Right cardiac atrium (tissue), 5 donors: ENCODE results near the gene SH3BP1. TPM values are rescaled to one million over a fixed set of nuclear protein-coding genes. Genes with fewer than 3 reads are reported as not detected.
"Not testable (repeated sequence)": the region's sequence is repeated elsewhere in the genome, so short reads cannot be mapped to it uniquely, and the experiment has no call there.

Source experiments
- ATAC-seq, 2 donors: fragments of 200-7000 bp; cut with Tn5 transposase; one replicate each; pipeline versions ENCODE4 v1.8.0 to v1.9.1; 2020; ENCODE audit warnings: moderate library complexity in 2 of 2, mild to moderate bottlenecking in 1 of 2
- DNase-seq, 3 donors: peaks; one replicate each; pipeline ENCODE4 v3.0.0-alpha.2; 2020
- H3K27ac ChIP-seq: one replicate; pipeline ENCODE4 v1.5.1; 2013; ENCODE audit warnings: mild to moderate bottlenecking, low read length, control low read depth, moderate library complexity
- H3K27me3 ChIP-seq: one replicate; pipeline ENCODE4 v1.6.1; 2013; ENCODE audit not compliant: control insufficient read depth, insufficient read depth
- H3K4me1 ChIP-seq: one replicate; pipeline ENCODE4 v1.6.1; 2013; ENCODE audit warnings: low read length; ENCODE audit not compliant: control insufficient read depth, insufficient read depth
- H3K4me3 ChIP-seq: one replicate; pipeline ENCODE4 v1.5.1; 2013; ENCODE audit warnings: low read length, control low read depth
- H3K9me3 ChIP-seq: one replicate; pipeline ENCODE4 v1.6.1; 2013; ENCODE audit warnings: low read length; ENCODE audit not compliant: control insufficient read depth
- WGBS: extraction: QIAGEN DNeasy Blood & Tissue Kit; methylation state at CpG from one replicate; pipeline ENCODE4 v1.1.7; 2013; 5-methylcytosine and 5-hydroxymethylcytosine counted together
- intact Hi-C, 4 donors: fragments of 100-400 bp; cut with DNase I; formaldehyde crosslinking; loops; one replicate each; pipeline versions ENCODE4 v1.11.0 to v1.14.0; 2022 to 2023
- long read RNA-seq, 4 donors: library from polyadenylated mRNA; unstranded; transcript quantifications; one replicate each; pipeline ENCODE4 v2.0.0, GENCODE V29; 2020 to 2021
- polyA plus RNA-seq: library from polyadenylated mRNA; stranded (reverse); fragments of 200-250 nt; gene quantifications from one replicate; pipeline ENCODE4 v1.2.3, GENCODE V29; 2013
- total RNA-seq, 4 donors: library from RNA; stranded (reverse); fragmentation: NEBNext Ultra II Directional; extraction: Animal tissue kit (Norgen Biotek cat#: 25700); gene quantifications; one replicate each; pipeline ENCODE4 v1.2.1, GENCODE V29; 2021
- donor health status: healthy with polysubstance abuse.
- donor health status: DM: no; HTN: yes; CAD: no.
- donor health status: DM: no; HTN: no; CAD: no.
- donor health status: DM: no; HTN: yes; CAD: no; lungs with severe emphysema.
- donor health status: DM: yes; HTN: yes; CAD: no.

SH3BP1 gene, protein sequence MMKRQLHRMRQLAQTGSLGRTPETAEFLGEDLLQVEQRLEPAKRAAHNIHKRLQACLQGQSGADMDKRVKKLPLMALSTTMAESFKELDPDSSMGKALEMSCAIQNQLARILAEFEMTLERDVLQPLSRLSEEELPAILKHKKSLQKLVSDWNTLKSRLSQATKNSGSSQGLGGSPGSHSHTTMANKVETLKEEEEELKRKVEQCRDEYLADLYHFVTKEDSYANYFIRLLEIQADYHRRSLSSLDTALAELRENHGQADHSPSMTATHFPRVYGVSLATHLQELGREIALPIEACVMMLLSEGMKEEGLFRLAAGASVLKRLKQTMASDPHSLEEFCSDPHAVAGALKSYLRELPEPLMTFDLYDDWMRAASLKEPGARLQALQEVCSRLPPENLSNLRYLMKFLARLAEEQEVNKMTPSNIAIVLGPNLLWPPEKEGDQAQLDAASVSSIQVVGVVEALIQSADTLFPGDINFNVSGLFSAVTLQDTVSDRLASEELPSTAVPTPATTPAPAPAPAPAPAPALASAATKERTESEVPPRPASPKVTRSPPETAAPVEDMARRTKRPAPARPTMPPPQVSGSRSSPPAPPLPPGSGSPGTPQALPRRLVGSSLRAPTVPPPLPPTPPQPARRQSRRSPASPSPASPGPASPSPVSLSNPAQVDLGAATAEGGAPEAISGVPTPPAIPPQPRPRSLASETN
- 1 to 10 TPM; 1.9 to 4.8 (median 3.1) TPM for total RNA-seq
- 1.4 TPM for polyA plus RNA-seq
- long read RNA-seq, donor 1, partial matches to known transcripts = 0 of 5 reads
- long read RNA-seq, donor 1, other reads (novel, unspliced or antisense) = 4 of 5 reads
- long read RNA-seq, donor 2, partial matches to known transcripts = 0 of 1 reads
- long read RNA-seq, donor 2, other reads (novel, unspliced or antisense) = 1 of 1 reads
- long read RNA-seq, donor 3, partial matches to known transcripts = 0 of 2 reads
- long read RNA-seq, donor 3, other reads (novel, unspliced or antisense) = 2 of 2 reads
- long read RNA-seq, donor 4 = 0 reads

DNA sequence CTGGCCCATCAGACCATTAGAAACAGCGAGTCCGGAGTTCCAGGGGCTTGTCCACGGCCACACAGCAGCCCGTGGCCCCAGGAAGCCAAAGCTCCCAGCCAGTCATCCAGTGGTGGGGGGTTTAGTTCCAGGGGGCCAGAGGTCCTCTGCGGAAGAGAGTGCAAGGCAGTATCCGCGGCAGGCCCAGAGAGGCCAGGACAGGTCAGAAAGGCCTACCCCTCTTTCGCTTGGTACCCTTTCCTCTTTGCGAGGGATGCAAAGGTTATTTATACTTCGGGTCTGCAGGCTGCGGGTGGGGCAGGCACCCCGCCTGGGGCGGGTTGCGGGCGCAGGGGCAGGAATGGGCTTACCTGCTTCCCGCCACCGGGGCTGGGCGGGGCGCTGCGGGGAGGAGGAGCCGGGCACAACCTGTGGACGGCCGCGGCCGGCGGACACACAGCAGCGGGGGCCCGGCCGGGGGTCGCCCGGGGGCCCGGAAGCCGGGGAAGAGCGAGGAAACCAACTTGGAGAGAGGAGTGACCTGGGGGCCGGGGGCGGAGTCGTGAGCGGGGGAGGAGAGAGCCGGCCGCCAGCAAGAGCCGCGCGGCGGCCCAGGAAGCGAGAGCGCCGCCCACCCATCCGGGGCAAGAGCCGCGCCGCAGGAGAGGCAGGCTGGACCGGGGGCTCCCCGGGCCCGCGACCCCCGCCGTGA, at the start of gene SH3BP1:
Gene SH3BP1, plus strand, starts transcription at position 600 of the 691 bp plus-strand sequence. CDS start 119 bp downstream, outside the sequence.
- no peaks in the 10 kb centered on the region for H3K27me3 ChIP-seq
- H3K4me3 ChIP-seq = peak within 1 kb of the TSS; percentile 63
- peak; percentile 17 to 19 for ATAC-seq
- intact Hi-C loops = no loop called here
- DNase-seq = peak; percentile 58 to 89 (median 88)
- H3K9me3 ChIP-seq = no peaks in the 10 kb centered on the region
- 7% methylated on average over 57 of the region's 57 CpGs for WGBS
- H3K4me1 ChIP-seq = peaks cover 7% of the 10 kb centered on the region
- no peak within 1 kb of the TSS for H3K27ac ChIP-seq

DNA sequence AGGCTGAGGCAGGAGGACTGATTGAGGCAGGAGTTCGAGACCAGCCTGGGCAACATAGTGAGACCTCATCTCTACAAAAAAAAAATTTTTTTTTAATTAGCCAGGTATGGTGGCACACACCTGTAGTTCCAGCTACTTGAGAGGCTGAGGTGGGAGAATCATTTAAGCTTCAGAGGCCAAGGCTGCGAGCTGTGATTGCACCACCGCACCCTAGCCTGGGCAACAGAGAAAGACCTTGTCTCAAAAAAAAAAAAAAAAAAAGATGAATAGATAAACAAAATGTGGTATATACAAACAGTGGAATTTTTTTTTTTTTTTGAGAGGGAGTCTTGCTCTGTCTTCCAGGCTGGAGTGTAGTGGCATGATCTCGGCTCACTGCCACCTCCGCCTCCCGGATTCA, 48.4 kb upstream of the SH3BP1 start:
- DNase-seq, ATAC-seq, H3K27ac ChIP-seq, H3K4me3 ChIP-seq, H3K4me1 ChIP-seq, H3K27me3 ChIP-seq, H3K9me3 ChIP-seq: not testable (repeated sequence)
- WGBS = 96% methylated on average over 6 of the region's 6 CpGs
- intact Hi-C loops = loop anchor here in 2 of 4 donors (5.0 to 10.0 kb wide), 2 partner anchors 46 to 54 kb away; no protein-coding TSS in a partner anchor

DNA sequence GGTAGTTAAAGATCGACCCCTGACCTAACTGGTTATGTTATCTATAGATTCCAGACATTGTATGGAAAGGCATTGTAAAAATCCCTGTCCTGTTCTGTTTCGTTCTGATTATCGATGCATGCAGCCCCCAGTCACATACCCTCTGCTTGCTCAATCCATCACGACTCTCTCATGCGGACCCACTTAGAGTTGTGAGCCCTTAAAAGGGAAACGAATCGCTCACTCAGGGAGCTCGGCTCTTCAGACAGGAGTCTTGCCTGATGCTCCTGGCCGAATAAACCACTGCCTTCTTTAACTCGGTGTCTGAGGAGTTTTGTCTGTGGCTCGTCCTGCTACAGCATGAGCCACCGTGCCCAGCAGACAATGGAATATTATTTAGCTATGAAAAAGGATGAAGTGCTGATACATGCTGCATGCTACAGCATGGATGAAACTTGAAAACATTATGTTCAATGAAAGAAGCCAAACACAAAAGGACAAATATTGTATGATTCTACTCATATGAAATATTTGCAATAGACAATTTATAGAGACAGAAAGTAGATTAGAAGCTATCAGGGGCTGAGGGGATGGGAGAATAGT, 47.6 kb upstream of the SH3BP1 start:
- H3K4me3 ChIP-seq = no peak overlapping the region
- no peaks in the 10 kb centered on the region for H3K9me3 ChIP-seq
- H3K27ac ChIP-seq = no peak overlapping the region
- WGBS = 82% methylated on average over 12 of the region's 12 CpGs
- ATAC-seq = no peak
- no peaks in the 10 kb centered on the region for H3K27me3 ChIP-seq
- intact Hi-C loops = loop anchor here in 3 of 4 donors (2.0 to 10.0 kb wide), 3 partner anchors 47 to 55 kb away; no protein-coding TSS in a partner anchor
- no peak for DNase-seq
- H3K4me1 ChIP-seq = no peaks in the 10 kb centered on the region

DNA sequence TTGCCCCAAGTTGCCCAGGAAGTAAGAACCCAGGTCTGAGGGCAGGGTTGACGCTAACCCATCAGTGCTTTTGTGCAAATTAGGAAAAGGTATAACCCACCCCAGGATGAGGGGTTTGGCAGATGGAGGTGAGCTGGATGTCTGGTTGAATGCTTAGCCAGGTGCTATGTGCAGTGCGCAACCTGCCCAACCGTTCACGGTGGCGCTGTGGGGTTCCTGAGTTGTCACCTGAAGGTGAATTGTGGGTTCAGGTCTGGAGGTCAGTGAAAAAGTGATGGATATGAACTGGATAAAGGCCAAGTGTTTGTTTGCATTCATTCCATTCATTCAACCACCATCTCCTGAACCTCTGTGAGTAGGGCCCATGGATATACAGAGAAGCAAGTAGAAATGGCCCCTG, 45.2 kb upstream of the SH3BP1 start:
- intact Hi-C loops = loop anchor here in 2 of 4 donors (5.0 to 10.0 kb wide), 2 partner anchors 49 to 57 kb away; no protein-coding TSS in a partner anchor
- Histone ChIP-seq H3K9me3 (no peaks in the 10 kb centered on the region), H3K4me1 (no peaks in the 10 kb centered on the region), H3K4me3 (no peak overlapping the region), H3K27me3 (no peaks in the 10 kb centered on the region), H3K27ac (no peak overlapping the region)
- 92% methylated on average over 5 of the region's 5 CpGs for WGBS
- ATAC-seq (no peak), DNase-seq (no peak)

DNA sequence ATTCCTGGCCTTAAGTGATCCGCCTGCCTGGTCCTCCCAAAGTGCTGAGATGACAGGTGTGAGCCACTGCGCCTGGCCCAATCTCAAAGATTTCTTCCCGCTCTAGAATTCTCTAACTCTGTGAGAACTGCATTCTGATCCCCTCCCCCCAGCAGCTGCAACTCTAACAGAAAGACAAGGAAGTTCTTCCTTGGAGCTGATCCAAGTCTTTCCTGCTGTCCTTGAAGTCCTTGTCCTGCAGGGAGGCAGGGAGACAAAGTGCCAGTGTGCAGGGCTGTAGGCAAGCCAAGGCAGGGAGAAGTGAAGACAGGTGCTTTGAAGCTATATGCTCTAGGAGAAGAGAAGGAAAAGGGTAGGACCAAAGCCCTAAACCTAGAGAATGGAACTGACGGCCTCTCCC, 40.3 kb upstream of the SH3BP1 start:
- Histone ChIP-seq H3K27ac (no peak overlapping the region), H3K9me3 (no peaks in the 10 kb centered on the region), H3K27me3 (no peaks in the 10 kb centered on the region), H3K4me3 (no peak overlapping the region), H3K4me1 (no peaks in the 10 kb centered on the region)
- DNase-seq (no peak), ATAC-seq (no peak)
- WGBS = 56% methylated on average over 4 of the region's 4 CpGs
- intact Hi-C loops = loop anchor here in 1 of 4 donors (10.0 kb wide), 1 partner anchor 54 kb away; no protein-coding TSS in a partner anchor

DNA sequence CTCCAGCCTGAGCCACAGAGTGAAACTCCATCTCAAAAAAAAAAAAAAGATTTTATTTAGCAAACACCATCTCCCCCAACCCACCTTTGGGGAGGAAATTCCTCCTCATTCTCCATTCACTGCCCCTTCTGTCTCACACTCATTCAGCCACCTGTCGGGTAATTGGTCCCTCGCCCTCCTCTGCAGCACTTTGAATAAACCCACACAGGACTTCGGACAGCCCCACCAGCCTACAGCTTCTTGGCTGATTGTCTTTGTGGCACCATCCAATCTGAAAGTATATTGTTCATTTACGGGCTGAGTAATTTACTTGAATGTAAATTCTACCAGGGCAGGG, 38.3 kb upstream of the SH3BP1 start:
- Histone ChIP-seq H3K4me1 (no peaks in the 10 kb centered on the region), H3K4me3 (no peak overlapping the region), H3K27ac (no peak overlapping the region), H3K9me3 (no peaks in the 10 kb centered on the region), H3K27me3 (no peaks in the 10 kb centered on the region)
- intact Hi-C loops = no loop called here
- WGBS = 48% methylated on average over 4 of the region's 4 CpGs
- no peak for ATAC-seq
- DNase-seq = no peak

DNA sequence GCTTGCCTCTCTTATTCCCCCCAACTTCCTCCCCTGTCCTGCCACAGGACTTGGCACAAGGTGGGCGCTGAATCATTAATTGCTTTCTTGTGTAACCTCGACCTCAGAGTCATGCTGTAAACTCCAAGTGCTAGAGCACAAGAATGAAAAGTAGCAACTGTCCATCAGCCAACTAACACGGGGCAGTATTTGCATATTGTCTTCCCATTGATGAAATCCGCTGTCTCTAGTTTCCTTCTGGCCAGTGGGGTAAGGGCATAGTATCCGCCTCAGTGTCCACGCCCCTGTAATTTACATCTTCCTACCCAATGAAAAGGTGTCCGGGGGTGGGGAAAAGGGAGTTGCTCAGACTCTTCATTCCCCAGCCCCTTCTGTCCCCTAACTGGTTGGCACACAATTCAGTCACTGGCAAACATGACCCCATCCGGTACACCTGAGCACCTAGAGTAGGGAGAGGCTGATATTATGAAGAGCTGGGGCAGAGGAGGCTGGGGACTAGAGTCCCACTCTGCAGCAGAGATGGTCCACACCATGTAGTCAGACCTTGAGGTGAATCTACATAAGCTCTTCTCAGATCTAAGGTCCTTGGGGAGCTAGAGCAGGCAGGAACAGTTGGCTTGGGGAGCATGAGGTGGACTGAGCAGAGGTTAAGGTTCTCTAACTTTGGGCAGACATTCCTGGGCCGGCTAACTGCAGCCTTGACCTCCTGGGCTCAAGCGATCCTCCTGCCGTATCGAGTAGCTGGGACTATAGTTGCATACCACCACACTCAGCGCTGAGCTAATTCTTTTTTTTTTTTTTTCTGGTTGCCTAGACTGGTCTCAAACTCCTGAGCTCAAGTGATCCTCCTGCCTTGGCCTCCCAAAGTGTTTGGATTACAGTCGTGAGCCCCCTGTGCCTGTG, 37.7 kb upstream of the SH3BP1 start:
- ATAC-seq = peak in 1 of 2 donors; percentile 41
- DNase-seq = no peak
- H3K9me3 ChIP-seq = no peaks in the 10 kb centered on the region
- no peaks in the 10 kb centered on the region for H3K4me1 ChIP-seq
- H3K27me3 ChIP-seq = no peaks in the 10 kb centered on the region
- H3K4me3 ChIP-seq = no peak overlapping the region
- 45% methylated on average over 14 of the region's 14 CpGs for WGBS
- intact Hi-C loops = no loop called here
- no peak overlapping the region for H3K27ac ChIP-seq

DNA sequence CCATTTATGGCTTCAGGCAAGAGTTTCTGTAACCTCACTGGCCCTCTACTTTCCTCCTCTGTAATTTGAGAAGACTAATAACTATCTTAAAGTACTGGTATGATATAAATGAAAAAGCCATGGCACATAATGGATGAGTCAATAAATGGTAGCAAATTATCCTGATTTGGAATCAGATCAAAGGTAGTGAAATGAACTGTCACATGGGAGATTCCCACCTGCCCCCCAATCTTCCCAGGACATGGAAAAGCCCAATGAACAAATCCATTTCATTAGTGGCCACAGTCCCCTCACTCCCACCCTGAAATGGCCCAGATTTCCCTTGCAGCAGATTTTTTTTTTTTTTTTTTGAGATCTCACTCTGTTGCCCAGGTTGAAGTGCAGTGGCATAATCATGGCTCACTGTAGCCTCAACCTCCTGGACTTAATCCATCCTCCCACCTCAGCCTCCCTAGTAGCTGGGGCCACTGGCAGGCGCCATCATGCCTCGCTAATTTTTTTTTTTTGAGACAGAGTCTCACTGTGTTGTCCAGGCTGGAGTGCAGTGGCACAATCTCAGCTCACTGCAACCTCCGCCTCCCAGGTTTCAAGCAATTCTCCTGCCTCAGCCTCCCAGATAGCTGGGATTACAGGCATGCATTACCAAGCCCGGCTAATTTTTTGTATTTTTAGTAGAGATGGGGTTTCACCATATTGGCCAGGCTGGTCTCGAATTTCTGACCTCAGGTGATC, 36.8 kb upstream of the SH3BP1 start:
- DNase-seq, ATAC-seq, H3K27ac ChIP-seq, H3K9me3 ChIP-seq, H3K4me1 ChIP-seq, intact Hi-C loops, H3K4me3 ChIP-seq, H3K27me3 ChIP-seq: not testable (repeated sequence)
- 92% methylated on average over 5 of the region's 5 CpGs for WGBS

DNA sequence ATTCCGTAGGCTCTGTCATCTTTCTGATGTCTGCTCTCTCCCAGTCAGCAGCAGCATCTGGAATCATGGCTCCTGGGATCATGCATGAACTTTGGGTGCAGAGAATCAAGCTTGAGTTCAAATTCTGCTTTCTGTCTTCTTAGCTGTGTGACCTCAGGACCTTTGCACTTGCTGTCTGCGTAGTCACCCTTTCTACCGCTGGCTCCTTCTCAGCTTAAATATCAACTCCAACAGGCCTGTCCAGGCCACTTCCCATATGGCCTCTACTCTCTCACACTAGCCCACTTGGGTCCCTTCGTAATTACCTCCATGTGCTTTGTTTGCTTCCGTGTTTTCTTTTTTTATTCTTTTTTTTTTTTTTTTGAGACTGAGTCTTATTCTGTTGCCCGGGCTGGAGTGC, 35.4 kb upstream of the SH3BP1 start:
- ATAC-seq (no peak), DNase-seq (no peak)
- whole genome bisulfite sequencing = 91% methylated on average over 6 of the region's 6 CpGs
- H3K4me1 ChIP-seq = no peaks in the 10 kb centered on the region
- H3K4me3 ChIP-seq = no peak overlapping the region
- H3K27ac ChIP-seq = no peak overlapping the region
- no peaks in the 10 kb centered on the region for H3K9me3 ChIP-seq
- intact Hi-C loops = no loop called here
- no peaks in the 10 kb centered on the region for H3K27me3 ChIP-seq
